GM21390 (cell line): ENCODE results near the gene TNNT1.
"Not testable (repeated sequence)": the region's sequence is repeated elsewhere in the genome, so short reads cannot be mapped to it uniquely, and the experiment has no call there.

Experiments used
- ATAC-seq: cut with Tn5 transposase; IDR thresholded peaks from one replicate; pipeline ENCODE4 v1.9.1; 2021; ENCODE audit not compliant: unreplicated experiment

The TNNT1 gene

DNA sequence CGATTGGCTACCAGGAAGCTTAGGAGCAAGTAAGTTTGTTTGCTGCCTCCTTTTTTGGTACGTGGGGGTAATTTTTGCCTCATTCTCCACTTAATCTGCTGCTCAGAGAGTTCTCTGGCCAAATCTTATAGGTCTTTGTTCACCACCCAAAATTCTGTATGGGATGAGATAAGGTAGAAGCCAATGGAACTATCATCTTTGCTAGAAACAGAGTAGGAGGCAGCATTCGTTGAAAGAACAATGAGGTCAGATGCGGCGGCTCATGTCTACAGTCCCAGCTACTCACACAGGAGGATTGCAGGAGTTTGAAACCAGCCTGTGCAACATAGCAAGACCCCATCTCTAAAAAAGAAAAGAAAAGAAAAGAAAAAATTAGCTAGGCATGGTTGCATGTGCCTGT, 22.4 kb upstream of the TNNT1 start:
- no peak for ATAC-seq

DNA sequence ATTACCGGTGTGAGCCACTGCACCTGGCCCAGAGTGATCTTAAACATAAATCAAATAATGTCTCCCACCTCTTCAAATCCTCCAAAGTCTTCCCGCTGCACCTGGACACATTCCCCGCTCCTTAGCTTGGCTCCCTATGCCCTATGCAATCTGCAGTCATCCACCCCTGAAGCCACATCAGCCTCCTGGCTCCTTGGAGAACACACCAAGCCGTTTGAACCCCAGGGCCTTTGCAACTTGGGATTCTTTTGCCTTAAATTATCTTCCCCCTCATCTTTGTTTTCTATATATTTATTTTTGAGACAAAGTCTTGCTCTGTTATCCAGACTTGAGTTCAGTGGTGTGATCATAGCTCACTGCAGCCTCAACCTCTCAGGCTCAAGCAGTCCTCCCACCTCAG, 20.1 kb upstream of the TNNT1 start:
- ATAC-seq: no peak

DNA sequence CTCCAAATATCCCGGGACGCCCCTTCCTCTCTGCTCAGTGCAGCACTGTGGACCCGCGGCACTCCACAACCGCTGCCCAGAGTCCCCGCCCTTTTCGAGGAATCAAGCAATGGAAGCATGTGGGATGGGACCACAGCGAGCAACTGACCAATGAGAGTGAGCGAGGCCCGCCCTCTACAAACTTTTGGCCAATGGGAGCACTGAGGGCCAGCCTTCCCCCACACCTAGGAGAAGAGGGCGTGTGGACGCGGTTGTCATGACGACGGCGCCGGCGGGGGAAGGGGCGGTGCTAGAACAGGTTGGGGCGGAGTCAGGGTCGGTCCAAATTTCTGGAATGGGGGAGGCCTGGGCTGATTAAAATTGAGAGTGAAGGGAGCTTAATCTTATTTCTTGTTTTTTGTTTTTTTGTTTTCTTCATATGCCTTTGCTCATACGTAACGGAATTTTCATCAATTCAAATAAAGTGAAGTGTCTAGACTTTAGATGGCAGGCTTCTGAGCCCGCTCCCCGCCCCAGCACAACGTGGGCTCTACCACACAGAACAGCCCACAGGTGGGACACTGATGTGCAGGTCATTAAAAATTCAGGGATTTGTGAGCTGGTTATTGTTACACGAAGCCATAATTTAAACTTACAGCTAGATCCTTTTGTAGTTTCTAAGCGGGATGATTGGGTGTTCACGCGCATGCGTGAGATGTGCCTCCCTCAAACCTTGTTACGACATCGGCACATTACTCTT, 17.7 kb upstream of the TNNT1 start, which contains the start of gene DNAAF3:
Gene DNAAF3 (minus strand): TSS at position 84 of the 739 bp plus-strand sequence. CDS start 200 bp downstream, outside the sequence.
- peak; percentile 83 for ATAC-seq

DNA sequence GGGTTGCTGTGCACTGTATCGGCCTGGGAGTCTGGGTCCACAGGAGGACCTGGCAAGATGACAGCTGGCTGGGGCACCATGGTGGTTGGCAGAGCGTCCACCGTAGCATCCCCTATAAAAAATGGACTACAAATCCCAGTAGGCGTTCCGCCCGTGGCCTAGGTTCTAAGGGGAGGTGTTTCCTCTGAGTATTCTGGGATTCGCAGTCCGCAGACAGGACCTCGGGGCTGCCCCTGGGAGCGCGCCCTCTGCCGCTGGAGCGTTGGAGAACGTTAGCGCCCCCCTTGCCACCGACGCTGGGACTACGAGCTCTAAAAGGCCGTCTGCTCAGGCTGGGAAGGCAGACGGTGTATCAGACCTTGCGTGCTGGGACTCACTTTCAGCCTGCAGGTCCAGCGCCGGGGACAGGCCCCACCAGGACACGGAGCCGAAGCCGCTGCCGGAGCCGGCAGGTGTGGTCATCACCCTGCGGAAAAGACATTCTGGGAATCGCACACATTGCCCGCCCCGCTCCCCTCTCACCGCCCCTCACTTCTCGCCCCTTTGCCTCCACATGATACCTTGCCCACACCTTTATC, 17.0 kb upstream of the TNNT1 start:
- no peak for ATAC-seq

DNA sequence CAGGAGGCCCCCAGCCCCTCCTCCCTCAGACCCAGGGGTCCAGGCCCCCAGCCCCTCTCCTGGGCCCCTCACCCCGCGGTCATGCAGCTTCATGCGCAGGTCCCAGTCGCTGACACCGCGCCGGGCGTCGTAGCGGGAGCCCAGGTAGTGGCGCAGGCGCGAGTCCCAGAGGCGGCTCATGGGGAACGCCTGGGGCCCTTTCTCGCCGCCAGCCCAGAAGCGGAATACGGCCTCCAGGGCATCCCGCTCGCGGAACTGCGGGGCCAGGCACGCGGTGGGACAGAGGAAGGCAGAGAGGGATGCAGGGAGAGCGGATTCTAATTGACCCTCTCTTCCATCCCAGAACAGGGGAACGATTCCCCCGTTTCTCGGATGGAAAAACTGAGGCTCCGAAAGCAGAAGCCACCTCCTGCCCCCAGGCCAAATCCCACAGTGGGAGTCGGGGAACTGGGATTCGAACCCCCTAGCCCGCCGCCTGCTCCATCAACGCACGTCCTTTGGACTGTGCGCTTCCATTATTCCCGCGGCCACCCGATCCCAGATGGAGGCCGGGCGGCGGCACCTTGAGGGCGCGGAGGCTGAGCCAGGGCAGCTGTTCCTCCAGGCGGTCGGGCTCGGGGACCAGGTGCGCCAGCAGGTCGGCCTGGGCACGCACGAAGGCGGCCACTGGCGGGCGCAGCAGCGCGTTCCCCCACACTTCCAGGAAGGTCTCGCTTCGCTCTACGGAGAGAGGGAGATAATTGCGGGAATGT, 12.7 kb upstream of the TNNT1 start:
- ATAC-seq: no peak

DNA sequence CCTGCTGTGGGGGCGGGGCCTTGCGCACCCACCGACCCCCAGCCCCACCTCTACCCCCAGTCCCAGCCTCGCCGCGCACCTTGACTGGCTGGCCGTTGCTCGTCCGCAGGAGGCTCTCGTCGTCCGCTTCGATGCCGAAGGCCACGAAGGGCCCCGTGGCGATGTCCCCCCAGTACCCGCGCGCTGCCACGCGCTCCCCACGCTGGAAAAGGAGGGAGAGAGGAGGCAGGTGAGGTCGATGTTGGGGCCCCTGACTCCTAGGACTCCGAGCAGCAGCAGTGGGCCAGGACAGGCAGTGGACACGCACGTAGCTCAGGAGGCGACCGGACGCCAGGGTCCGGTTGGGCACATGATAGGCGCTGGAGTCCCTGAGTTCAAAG, 12.0 kb upstream of the TNNT1 start:
- ATAC-seq: no peak

DNA sequence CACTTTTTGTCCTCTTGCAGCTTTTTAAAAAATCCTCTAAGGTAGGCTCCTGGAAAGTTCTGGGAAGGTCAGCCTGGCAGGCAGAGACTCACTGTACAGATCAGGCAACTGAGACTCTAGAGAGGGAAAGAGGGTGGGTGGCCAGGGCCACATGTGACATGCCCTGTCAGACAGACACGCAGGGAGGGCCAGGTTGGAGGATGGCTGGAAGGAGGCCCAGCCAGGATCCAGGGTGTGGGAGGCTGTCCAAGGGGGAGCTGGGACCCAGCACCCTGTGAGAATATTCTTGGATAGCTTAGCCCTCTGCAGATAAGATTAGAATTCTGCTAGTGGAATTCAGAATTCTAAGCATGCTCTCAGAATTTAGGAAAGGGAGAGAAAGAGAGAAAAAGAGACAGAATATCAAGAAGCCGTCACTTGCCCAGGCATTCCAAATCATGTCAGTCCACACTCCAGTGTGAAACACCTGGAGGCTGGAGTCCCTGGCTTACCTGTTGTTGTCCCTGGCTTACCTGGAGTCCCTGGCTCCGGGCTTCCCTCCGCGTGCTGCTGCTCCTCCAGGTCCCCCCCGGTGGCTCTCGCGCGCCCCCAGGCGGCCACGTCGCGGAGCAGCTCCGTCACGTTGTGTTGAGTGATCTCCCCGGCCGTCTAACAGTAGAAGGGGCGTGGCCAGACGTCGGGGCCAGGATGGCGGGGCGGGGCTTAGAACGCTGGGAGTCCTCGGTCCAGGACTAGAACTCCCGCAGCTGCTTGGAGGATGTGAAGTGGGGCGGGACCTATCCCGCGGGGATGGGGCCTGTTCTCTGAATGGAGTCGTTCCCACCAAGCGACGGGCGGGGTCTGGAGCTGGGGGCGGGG, 11.4 kb upstream of the TNNT1 start:
- peak; percentile 66 for ATAC-seq

DNA sequence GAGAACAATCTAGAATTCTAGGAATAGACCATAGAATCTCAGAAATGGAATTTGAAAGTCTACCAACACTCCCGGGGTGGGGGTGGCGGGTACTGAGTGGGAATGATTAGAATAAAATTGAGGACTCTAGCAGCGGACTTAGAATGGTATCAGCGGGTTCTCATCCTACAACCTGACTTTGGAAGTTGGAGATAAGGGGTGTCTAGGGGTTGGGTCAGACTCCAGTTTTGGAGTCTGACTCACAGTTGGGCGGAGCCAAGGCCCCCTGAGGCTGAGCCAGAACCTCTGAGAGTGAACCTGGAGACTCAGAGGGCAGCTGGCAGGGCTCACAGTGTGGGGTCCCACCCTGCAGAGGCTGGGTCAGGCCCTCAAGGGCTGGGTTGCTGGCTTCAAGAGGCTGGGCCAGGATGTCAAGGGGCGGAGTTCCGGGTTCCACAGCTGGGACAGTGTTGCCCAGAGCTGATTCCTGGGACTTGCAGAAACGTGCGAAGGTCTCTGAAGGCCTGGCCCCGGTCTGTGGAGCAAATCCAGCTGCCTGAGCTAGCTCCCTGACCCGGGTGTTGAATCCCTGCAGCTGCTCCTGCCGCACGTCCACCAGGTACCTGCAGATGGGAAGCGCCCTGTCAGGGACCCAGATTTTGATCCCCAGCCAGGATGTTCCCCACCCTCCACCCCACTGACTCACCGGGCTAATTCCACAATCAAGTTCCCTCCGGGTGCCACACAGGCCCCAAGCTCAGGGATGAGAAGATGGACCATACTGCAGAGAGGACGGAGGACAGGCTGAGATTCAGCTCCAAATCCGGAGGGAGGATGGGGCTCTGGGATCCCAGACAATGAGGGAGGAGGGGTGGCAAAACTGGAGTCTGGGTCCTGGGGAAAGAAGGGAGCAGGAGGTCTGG, 10.1 kb upstream of the TNNT1 start:
- ATAC-seq: no peak

DNA sequence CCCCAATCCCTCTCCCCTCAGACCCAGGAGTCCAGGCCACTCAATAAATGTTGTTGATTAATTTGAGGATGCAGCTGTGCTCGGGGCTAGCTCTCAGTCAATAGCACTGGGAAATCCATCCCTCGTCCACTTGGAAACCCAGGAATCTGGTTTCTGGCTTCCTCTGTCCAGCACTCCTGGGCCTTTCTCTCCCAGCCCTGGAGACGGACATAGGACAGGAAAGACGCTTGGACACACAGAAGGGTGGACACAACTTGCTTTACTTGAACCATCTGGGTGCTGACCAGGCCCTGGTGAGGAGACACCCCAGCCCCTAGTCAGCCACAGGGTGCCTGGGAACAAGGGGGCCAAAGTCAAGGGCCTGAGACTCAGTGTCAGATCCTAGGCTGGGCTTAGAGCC, 9.4 kb upstream of the TNNT1 start:
- no peak for ATAC-seq

DNA sequence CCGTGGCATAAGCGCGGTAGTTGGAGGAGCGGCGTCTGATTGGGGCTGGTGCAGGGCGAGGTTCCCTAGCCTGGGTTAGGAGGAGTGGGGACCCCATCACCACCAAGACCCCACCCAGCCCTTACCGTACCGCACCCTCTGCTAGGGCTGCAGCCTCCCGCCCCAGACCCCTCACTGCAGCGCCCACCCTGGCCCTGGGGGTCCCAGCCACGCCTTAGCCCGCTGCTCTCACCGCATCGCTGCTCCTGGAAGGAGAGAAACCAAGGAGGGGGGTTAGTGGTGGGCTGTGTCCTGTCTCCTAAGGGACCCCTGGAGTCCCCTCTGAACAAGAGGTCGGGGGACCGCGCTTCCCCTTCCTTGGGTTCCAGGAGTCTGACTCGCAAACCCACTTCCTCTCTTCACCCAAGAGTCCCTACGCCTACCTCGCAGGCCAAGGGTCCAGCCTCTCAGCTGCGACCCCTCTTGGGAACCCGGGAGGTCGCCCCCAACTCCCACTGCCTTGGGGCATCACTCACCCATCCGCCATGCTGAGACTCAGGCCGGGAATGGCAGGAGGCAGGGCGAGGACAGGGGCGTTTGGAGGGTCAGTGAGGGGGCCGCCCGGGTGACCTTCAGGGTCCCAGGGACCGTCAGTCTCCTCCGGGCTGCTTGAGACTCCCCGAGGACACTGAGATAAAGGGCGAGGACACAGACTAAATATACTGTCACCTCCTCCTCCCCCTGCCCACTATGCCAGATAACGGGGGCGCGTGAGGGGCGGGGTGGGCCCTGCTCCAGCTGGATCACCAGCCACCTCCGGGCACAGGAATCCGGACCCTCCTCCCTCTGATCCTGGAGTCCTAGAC, 8.3 kb upstream of the TNNT1 start, which contains the start of gene TNNI3:
Gene TNNI3 (minus strand): TSS at position 669 of the 845 bp plus-strand sequence. CDS start 143 bp downstream, at position 526.
- no peak for ATAC-seq

DNA sequence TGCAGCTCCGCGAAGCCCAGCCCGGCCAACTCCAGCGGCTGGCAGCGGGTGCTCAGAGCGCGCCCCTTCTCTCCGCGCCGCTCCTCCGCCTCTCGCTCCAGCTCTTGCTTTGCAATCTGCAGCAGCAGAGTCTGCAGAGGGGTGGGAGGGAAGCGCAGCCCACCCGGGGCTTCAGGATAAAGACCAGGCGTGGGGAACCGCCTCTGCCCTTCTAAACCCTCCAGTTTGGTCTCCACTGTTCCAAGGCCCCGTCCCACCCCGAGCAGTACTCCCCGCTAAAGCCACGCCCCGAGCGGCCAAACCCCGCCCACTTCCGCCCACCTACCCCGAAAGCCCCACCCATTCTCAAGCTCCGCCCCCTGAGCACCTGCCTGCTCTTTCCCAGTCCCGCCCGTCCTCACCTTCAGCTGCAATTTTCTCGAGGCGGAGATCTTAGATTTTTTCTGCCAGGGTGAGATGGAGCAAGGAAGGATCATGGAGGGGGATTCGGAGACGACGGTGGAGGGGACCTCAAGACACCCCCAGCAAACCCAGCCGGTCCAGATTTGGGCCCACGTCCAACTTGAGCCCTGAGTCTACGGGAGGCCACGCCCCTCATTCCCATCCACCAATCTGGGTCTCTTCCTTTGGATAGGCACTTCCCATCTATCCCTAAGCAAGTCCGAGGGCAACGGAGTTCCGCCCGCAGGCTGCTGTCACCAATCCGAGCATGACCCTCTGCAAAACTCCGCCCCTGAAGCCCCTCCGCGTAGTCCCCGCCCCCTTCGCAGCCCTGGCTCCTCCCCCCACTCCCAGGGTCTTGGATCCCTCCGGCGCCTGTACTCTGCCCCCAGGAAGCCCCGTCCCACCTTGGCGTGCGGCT, 7.4 kb upstream of the TNNT1 start:
- ATAC-seq: no peak

DNA sequence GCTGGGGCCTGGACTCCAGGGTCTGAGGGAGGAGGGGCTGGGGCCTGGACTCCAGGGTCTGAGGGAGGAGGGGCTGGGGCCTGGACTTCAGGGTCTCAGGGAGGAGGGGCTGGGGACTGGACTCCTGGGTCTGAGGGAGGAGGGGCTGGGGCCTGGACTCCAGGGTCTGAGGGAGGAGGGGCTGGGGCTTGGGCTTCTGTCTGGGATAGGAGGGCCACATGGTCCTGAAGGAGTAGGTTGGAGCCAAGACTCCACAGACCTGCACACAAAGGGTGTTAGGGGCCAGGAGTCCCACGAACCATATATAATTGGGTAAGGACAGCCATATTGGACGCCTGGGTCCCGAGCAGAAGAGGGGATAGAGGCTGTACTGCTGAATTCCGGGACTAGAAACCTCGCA, 6.8 kb upstream of the TNNT1 start:
- ATAC-seq: not testable (repeated sequence)

DNA sequence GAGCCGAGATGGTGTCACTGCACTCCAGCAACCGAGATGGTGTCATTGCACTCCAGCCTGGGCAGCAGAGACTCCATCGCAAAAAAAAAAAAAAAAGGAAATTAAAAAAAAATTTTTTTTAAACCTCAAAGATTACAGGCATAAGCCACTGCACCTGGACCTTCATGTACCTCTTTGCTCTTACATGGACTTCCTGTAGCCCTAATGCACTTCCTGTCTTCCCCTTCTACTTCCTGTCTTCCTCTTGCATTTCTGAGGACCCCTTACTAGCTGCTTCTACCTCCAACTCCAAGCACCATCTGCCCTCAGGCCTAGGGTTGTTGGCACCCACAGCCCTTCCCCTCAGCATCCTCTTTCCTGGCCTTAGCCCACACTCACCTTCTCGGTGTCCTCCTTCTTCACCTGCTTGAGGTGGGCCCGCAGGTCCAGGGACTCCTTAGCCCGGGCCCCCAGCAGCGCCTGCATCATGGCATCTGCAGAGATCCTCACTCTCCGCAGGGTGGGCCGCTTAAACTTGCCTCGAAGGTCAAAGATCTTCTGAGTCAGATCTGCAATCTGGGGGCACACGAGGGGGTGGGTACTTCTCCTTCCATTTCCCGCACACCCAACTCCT, 4.8 kb upstream of the TNNT1 start:
- ATAC-seq: no peak

DNA sequence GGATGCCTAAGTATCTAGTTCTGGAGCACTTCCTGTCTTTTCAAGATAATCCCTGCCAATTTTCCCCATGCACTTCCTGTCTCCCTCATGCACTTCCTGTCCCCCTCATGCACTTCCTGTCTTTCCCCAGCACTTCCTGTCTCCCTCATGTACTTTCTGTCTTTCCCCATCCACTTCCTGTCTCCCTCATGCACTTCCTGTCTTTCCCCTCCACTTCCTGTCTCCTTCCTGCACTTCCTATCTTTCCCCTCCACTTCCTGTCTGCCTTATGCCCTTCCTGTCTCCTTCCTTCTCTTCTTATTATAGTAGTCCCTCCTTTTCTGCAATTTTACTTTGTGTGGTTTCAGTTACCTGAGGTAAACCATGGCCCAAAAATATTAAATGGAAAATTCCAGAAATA, 3.0 kb upstream of the TNNT1 start:
- no peak for ATAC-seq

DNA sequence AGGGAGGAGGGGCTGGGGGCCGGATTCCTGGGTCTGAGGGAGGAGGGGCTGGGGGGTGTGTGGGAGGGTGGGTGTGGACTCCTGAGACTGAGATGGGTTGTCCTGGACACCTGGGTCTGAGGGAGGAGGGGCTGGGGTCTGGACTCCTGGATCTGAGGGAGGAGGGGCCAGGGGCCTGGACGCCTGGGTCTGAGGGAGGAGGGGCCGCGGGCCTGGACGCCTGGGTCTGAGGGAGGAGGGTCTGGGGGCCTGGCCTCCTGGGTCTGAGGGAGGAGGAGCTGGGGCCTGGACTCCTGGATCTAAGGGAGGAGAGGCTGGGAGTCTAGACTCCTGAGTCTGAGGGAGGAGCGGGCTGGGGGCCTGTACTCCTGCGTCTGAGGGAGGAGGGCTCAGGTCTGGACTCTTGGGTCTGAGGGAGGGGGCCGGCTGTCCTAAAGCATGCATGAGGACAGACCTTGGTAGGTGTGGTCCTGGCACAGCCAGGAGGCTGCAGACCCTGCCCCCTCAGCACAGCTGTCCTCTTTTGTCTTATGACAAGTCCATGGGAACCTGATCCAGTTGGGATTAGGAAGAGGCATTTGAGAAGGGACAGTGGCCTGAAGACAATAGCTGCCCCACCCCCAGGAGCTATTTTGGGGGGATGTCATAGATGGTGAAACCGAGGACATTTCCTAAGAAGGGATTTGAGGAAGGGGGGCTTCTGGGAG, 1.3 kb downstream of the TNNT1 start:
- ATAC-seq: no peak

DNA sequence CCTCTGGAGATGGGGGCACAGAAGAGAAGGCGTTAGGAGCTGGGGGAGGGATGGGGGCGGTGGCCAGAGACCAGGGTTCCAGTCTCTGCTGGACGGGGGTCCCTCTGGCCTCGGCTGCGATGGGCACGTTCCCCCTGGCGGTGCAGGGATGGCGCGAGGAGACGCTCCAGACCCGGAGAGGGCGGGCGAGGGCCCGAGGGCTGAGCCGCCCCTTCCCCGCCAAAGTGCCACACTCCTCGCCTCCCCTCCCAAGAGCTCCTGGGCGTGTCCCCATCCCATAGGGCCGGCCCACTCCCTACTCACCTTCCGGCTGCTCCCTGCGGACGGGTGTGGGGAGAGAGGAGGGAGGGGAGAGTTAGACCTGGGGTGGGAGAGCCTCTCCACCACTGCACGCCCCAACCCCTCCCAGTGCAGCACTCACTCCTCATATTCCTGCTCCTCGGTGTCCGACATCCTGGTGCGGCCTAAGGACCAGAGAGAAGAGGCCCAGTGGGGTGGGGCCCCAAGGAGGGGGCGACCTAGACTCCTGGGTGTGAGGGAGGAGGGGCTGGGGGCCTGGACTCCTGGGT, 2.2 kb downstream of the TNNT1 start:
- ATAC-seq: no peak
